Measurements from ENCODE around the gene PANK2. TPM values are rescaled to one million over a fixed set of nuclear protein-coding genes. Genes with fewer than 3 reads are reported as not detected.

PANK2 gene
- total RNA-seq, 2 experiments from 2014 or later: 77.3 to 82.3 TPM

GRCh38 chr20:3910853-3911252 is 21.7 kb downstream of the PANK2 start:
- no peaks in the 10 kb centered on the region for H3K27me3 Mint-ChIP-seq
- H3K4me1 Mint-ChIP-seq: peaks cover 68% of the 10 kb centered on the region
- H3K36me3 Mint-ChIP-seq: peaks cover 66% of the 10 kb centered on the region
- DNase-seq (no peak), ATAC-seq (no peak)
- no peak overlapping the region for H3K4me3 Mint-ChIP-seq
- CTCF ChIA-PET: interaction anchor here (1.5 kb wide), 1 partner anchor 56 kb away, joined by 6 read pairs; no protein-coding TSS in a partner anchor
- H3K27ac Mint-ChIP-seq: no peak overlapping the region
- H3K9me3 Mint-ChIP-seq (ENCODE audit: low read depth): no peaks in the 10 kb centered on the region

- ATAC-seq (no peak), DNase-seq (no peak)
- H3K9me3 Mint-ChIP-seq (ENCODE audit: low read depth): no peaks in the 10 kb centered on the region
- CTCF ChIA-PET: interaction anchor here (1.5 kb wide), 1 partner anchor 57 kb away, joined by 6 read pairs; no protein-coding TSS in a partner anchor
- H3K4me3 Mint-ChIP-seq: no peak overlapping the region
- peak overlapping the region; percentile 15 for H3K27ac Mint-ChIP-seq
- peaks cover 76% of the 10 kb centered on the region for H3K36me3 Mint-ChIP-seq
- H3K4me1 Mint-ChIP-seq: peaks cover 64% of the 10 kb centered on the region
- no peaks in the 10 kb centered on the region for H3K27me3 Mint-ChIP-seq
Measured at GRCh38 chr20:3911956-3912355, 22.8 kb downstream of the PANK2 start.

GRCh38 chr20:3914446-3914845 is 25.3 kb downstream of the PANK2 start:
- H3K36me3 Mint-ChIP-seq: peaks cover 75% of the 10 kb centered on the region
- H3K27ac Mint-ChIP-seq: no peak overlapping the region
- H3K4me3 Mint-ChIP-seq: no peak overlapping the region
- no peak for ATAC-seq
- no peaks in the 10 kb centered on the region for H3K27me3 Mint-ChIP-seq
- CTCF ChIA-PET: interaction anchor here (1.3 kb wide), 2 partner anchors 21 to 90 kb away, joined by 3 read pairs; no protein-coding TSS in a partner anchor
- no peak for DNase-seq
- no peaks in the 10 kb centered on the region for H3K9me3 Mint-ChIP-seq (ENCODE audit: low read depth)
- H3K4me1 Mint-ChIP-seq: peaks cover 45% of the 10 kb centered on the region

GRCh38 chr20:3915691-3916090 is 26.5 kb downstream of the PANK2 start:
- peaks cover 34% of the 10 kb centered on the region for H3K4me1 Mint-ChIP-seq
- no peak for ATAC-seq
- peaks cover 67% of the 10 kb centered on the region for H3K36me3 Mint-ChIP-seq
- no peaks in the 10 kb centered on the region for H3K27me3 Mint-ChIP-seq
- CTCF ChIA-PET: interaction anchor here (1.3 kb wide), 1 partner anchor 89 kb away, joined by 3 read pairs; no protein-coding TSS in a partner anchor
- no peak overlapping the region for H3K4me3 Mint-ChIP-seq
- H3K9me3 Mint-ChIP-seq (ENCODE audit: low read depth): no peaks in the 10 kb centered on the region
- no peak overlapping the region for H3K27ac Mint-ChIP-seq
- DNase-seq: no peak

- Mint-ChIP-seq H3K4me3 (no peak overlapping the region), H3K9me3 (ENCODE audit: low read depth) (no peaks in the 10 kb centered on the region), H3K27ac (no peak overlapping the region), H3K27me3 (no peaks in the 10 kb centered on the region), H3K36me3 (peaks cover 66% of the 10 kb centered on the region), H3K4me1 (peaks cover 37% of the 10 kb centered on the region)
- ATAC-seq (no peak), DNase-seq (peak; percentile 35)
- CTCF ChIA-PET: interaction anchor here (0.6 kb wide), 1 partner anchor 61 kb away, joined by 3 read pairs; no protein-coding TSS in a partner anchor
Measured at GRCh38 chr20:3916364-3916763, 27.2 kb downstream of the PANK2 start.

- H3K4me1 Mint-ChIP-seq: peaks cover 44% of the 10 kb centered on the region
- H3K27me3 Mint-ChIP-seq: no peaks in the 10 kb centered on the region
- H3K4me3 Mint-ChIP-seq: no peak overlapping the region
- no peak overlapping the region for H3K27ac Mint-ChIP-seq
- ATAC-seq (no peak), DNase-seq (no peak)
- no peaks in the 10 kb centered on the region for H3K9me3 Mint-ChIP-seq (ENCODE audit: low read depth)
- peaks cover 63% of the 10 kb centered on the region for H3K36me3 Mint-ChIP-seq
- CTCF ChIA-PET: no interaction called here
Measured at GRCh38 chr20:3919352-3919751, 30.2 kb downstream of the PANK2 start.

GRCh38 chr20:3922223-3922982 is 33.2 kb downstream of the PANK2 start:
- Mint-ChIP-seq H3K4me1 (peaks cover 43% of the 10 kb centered on the region), H3K36me3 (peaks cover 58% of the 10 kb centered on the region), H3K9me3 (ENCODE audit: low read depth) (no peaks in the 10 kb centered on the region), H3K27me3 (no peaks in the 10 kb centered on the region), H3K27ac (no peak overlapping the region), H3K4me3 (no peak overlapping the region)
- ATAC-seq (no peak), DNase-seq (no peak)
- CTCF ChIA-PET: no interaction called here

GRCh38 chr20:3922983-3923339 is 33.8 kb downstream of the PANK2 start:
- DNase-seq (no peak), ATAC-seq (no peak)
- Mint-ChIP-seq H3K4me3 (no peak overlapping the region), H3K27ac (no peak overlapping the region), H3K4me1 (peaks cover 44% of the 10 kb centered on the region), H3K36me3 (peaks cover 56% of the 10 kb centered on the region), H3K27me3 (no peaks in the 10 kb centered on the region), H3K9me3 (ENCODE audit: low read depth) (no peaks in the 10 kb centered on the region)
- CTCF ChIA-PET: no interaction called here

GRCh38 chr20:3923818-3924217 is 34.6 kb downstream of the PANK2 start:
- Mint-ChIP-seq H3K36me3 (peaks cover 49% of the 10 kb centered on the region), H3K4me1 (peaks cover 44% of the 10 kb centered on the region)

GRCh38 chr20:3924304-3925112 is 35.3 kb downstream of the PANK2 start:
- CTCF ChIA-PET: no interaction called here
- DNase-seq: no peak
- Mint-ChIP-seq H3K36me3 (peaks cover 42% of the 10 kb centered on the region), H3K9me3 (ENCODE audit: low read depth) (no peaks in the 10 kb centered on the region), H3K27me3 (no peaks in the 10 kb centered on the region), H3K27ac (peak overlapping the region; percentile 71), H3K4me1 (peaks cover 46% of the 10 kb centered on the region), H3K4me3 (no peak overlapping the region)
- ATAC-seq: peak; percentile 22

More at GRCh38 chr20:3923818-3924217, 34.6 kb downstream of the PANK2 start:
- no peaks in the 10 kb centered on the region for H3K27me3 Mint-ChIP-seq
- CTCF ChIA-PET: no interaction called here
- no peaks in the 10 kb centered on the region for H3K9me3 Mint-ChIP-seq (ENCODE audit: low read depth)
- ATAC-seq: no peak
- no peak overlapping the region for H3K4me3 Mint-ChIP-seq
- DNase-seq: no peak
- peak overlapping the region; percentile 64 for H3K27ac Mint-ChIP-seq

- CTCF ChIA-PET: interaction anchor here (1.1 kb wide), 1 partner anchor 160 kb away, joined by 3 read pairs; no protein-coding TSS in a partner anchor
- H3K27ac Mint-ChIP-seq: peak overlapping the region; percentile 8
- H3K4me1 Mint-ChIP-seq: peaks cover 48% of the 10 kb centered on the region
- ATAC-seq (no peak), DNase-seq (no peak)
- H3K27me3 Mint-ChIP-seq: no peaks in the 10 kb centered on the region
- peaks cover 41% of the 10 kb centered on the region for H3K36me3 Mint-ChIP-seq
- no peak overlapping the region for H3K4me3 Mint-ChIP-seq
- no peaks in the 10 kb centered on the region for H3K9me3 Mint-ChIP-seq (ENCODE audit: low read depth)
Measured at GRCh38 chr20:3925113-3925695, 36.0 kb downstream of the PANK2 start.

- Mint-ChIP-seq H3K36me3 (peaks cover 38% of the 10 kb centered on the region), H3K4me3 (no peak overlapping the region), H3K9me3 (ENCODE audit: low read depth) (no peaks in the 10 kb centered on the region), H3K27me3 (no peaks in the 10 kb centered on the region), H3K4me1 (peaks cover 45% of the 10 kb centered on the region), H3K27ac (peak overlapping the region; percentile 37)
- no peak for DNase-seq
- CTCF ChIA-PET: interaction anchor here (1.1 kb wide), 1 partner anchor 159 kb away, joined by 3 read pairs; no protein-coding TSS in a partner anchor
- ATAC-seq: no peak
Measured at GRCh38 chr20:3925899-3926638, 36.9 kb downstream of the PANK2 start.
